Skeletal muscle satellite cell (primary cell): ENCODE measurements around the gene RARB. TPM values are rescaled to one million over a fixed set of nuclear protein-coding genes. Genes with fewer than 3 reads are reported as not detected.

Experiments used
- H3K27me3 ChIP-seq: 2 replicates; pipeline ENCODE4 v1.7.0; 2013; ENCODE audit warnings: low read length; ENCODE audit not compliant: control insufficient read depth, insufficient read depth
- H3K36me3 ChIP-seq: 2 replicates; pipeline ENCODE4 v1.7.0; 2013; ENCODE audit warnings: mild to moderate bottlenecking, control low read depth, low read length; ENCODE audit not compliant: insufficient read depth
- H3K4me1 ChIP-seq: 2 replicates; pipeline ENCODE4 v1.7.0; 2013; ENCODE audit warnings: low read length; ENCODE audit not compliant: control insufficient read depth, insufficient read depth
- H3K4me2 ChIP-seq: 2 replicates; pipeline ENCODE4 v1.7.0; 2013; ENCODE audit warnings: mild to moderate bottlenecking, low read length
- H3K4me3 ChIP-seq: 2 replicates; pipeline ENCODE4 v1.7.0; 2013; ENCODE audit warnings: low read length
- H3K9ac ChIP-seq: 2 replicates; pipeline ENCODE4 v1.7.0; 2013; ENCODE audit warnings: mild to moderate bottlenecking, low read depth, low read length, moderate library complexity
- H3K9me3 ChIP-seq: replicated peaks from 2 replicates; pipeline ENCODE4 v1.7.0; 2013; ENCODE audit warnings: mild to moderate bottlenecking, control low read depth, low read length
- small RNA-seq: library from RNA; depleted of rRNA; stranded (forward); fragments of <200 nt; gene quantifications from one replicate; pipeline ENCODE3, GENCODE V24; 2012

The RARB gene

DNA sequence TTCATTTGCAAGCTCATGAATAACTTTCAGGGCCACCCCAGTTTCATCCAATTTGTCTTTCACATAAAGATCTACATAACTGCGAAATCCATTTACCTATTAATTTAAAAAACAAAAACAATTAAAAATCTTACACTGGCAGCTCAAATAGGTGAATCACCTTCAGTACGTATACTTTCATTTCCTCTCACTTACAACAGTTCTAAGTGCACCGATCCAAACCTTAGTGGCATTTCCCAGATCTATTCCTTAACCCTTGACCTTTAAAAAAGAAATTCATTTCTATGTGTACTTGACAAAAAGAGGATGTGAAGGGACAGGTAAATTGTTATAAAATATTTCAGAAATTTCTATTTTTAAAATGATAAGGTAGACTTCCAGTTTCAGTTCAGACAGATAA, 205.9 kb downstream of the RARB start:
- H3K4me2 ChIP-seq = no peak overlapping the region
- peaks cover 3% of the 10 kb centered on the region for H3K4me1 ChIP-seq
- H3K36me3 ChIP-seq = peaks cover 40% of the 10 kb centered on the region
- no peak overlapping the region for H3K9ac ChIP-seq
- H3K9me3 ChIP-seq = no peaks in the 10 kb centered on the region
- H3K27me3 ChIP-seq = no peaks in the 10 kb centered on the region
- no peak overlapping the region for H3K4me3 ChIP-seq

GRCh38 chr3:25635038-25635437, 207.0 kb downstream of the RARB start:
- Histone ChIP-seq H3K4me3 (no peak overlapping the region), H3K27me3 (no peaks in the 10 kb centered on the region), H3K4me1 (peaks cover 3% of the 10 kb centered on the region), H3K9me3 (no peaks in the 10 kb centered on the region), H3K9ac (no peak overlapping the region), H3K4me2 (no peak overlapping the region), H3K36me3 (peaks cover 29% of the 10 kb centered on the region)

Small RNA genes lying within 50 kb of the gene (small RNA-seq; reads per million reads assigned to genes)
- gene RF01161 (not detected), gene RF02271 (not detected)
